ENCODE results near the gene ZEB1.

Gene ZEB1

DNA sequence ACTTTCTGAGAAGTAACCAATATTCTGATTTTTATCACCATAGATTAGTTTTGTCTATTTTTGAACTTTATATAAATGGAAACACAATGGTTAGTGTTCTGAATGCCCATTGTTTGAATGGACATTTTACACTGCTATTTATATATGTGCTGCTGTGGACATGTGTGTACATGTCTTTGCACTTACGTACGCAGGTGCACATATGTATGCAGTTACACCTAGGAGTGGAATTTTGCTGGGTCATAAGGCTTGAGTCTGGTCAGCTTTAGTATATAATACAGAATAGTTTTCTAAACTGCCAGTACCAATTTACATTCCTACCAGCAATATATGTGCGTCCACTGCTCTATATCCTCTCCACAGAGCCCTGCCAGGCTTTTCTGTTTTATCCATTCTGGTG lies 24.5 kb upstream of the ZEB1 start:
- no peak overlapping the region for H3K9ac ChIP-seq (ENCODE audit: low read length)
- no peaks in the 10 kb centered on the region for H3K36me3 ChIP-seq (ENCODE audit: control insufficient read depth, insufficient read depth, low read length, severe bottlenecking)
- no peaks in the 10 kb centered on the region for H3K4me1 ChIP-seq (ENCODE audit: control insufficient read depth, insufficient read depth, low read length)
- peaks cover 4% of the 10 kb centered on the region for H3K9me3 ChIP-seq (ENCODE audit: control insufficient read depth, low read length)
- no peaks in the 10 kb centered on the region for H3K27me3 ChIP-seq (replicated peaks; ENCODE audit: control insufficient read depth, insufficient read depth, low read length)
- DNase-seq (ENCODE audit: low read depth), result no peak
- H3K4me3 ChIP-seq (ENCODE audit: low read length), result no peak overlapping the region

DNA sequence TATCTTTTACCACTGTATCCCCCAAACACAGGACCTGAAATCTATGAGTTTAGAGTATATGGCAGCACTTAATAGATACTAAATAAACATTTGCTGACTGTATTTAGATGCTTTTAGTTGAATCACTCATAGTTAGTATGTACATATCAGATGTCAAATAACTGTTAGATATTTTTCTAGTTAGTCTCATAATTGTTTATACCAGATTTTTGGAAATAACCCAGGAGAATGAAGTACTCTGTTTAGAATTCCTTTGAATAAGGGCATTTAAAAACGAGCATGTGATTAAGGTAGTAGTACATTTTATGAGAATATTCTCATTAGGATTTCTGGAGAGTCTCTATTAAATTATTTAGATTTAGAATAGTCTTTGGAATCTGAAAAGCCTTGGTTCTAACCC lies 22.3 kb upstream of the ZEB1 start:
- no peaks in the 10 kb centered on the region for H3K36me3 ChIP-seq (ENCODE audit: control insufficient read depth, insufficient read depth, low read length, severe bottlenecking)
- DNase-seq (ENCODE audit: low read depth), result no peak
- no peak overlapping the region for H3K4me3 ChIP-seq (ENCODE audit: low read length)
- H3K27me3 ChIP-seq (replicated peaks; ENCODE audit: control insufficient read depth, insufficient read depth, low read length), result no peaks in the 10 kb centered on the region
- peaks cover 4% of the 10 kb centered on the region for H3K9me3 ChIP-seq (ENCODE audit: control insufficient read depth, low read length)
- H3K4me1 ChIP-seq (ENCODE audit: control insufficient read depth, insufficient read depth, low read length), result no peaks in the 10 kb centered on the region
- no peak overlapping the region for H3K9ac ChIP-seq (ENCODE audit: low read length)

- no peak overlapping the region for H3K4me3 ChIP-seq (ENCODE audit: low read length)
- no peaks in the 10 kb centered on the region for H3K27me3 ChIP-seq (replicated peaks; ENCODE audit: control insufficient read depth, insufficient read depth, low read length)
- no peak for DNase-seq (ENCODE audit: low read depth)
These were observed 19.9 kb upstream of the ZEB1 start for GRCh38 chr10:31299119-31299518.

DNA sequence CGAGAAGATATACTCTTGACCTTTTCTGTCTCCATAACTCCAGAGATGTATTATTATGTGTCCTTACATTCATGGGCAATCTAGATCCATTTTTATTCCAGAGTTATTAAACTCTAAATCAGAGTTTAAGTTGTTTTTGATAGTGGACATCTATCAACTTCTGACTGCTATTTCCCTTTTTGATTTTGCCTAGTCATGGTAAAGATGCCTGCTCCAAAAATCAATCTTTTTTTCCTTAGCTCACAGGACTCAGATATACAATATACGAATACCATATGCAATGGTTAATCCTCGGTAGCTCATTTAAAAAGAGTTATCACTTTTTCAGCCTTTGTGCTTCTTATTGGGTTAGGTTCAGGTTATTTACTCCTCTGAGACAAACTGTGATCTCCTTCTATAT lies 15.8 kb upstream of the ZEB1 start:
- Histone ChIP-seq H3K9me3 (ENCODE audit: control insufficient read depth, low read length) (no peaks in the 10 kb centered on the region), H3K27me3 (replicated peaks; ENCODE audit: control insufficient read depth, insufficient read depth, low read length) (no peaks in the 10 kb centered on the region), H3K9ac (ENCODE audit: low read length) (no peak overlapping the region), H3K36me3 (ENCODE audit: control insufficient read depth, insufficient read depth, low read length, severe bottlenecking) (peaks cover 3% of the 10 kb centered on the region), H3K4me1 (ENCODE audit: control insufficient read depth, insufficient read depth, low read length) (peaks cover 17% of the 10 kb centered on the region), H3K4me3 (ENCODE audit: low read length) (no peak overlapping the region)
- no peak for DNase-seq (ENCODE audit: low read depth)

More at GRCh38 chr10:31299119-31299518, 19.9 kb upstream of the ZEB1 start:
- Histone ChIP-seq H3K9ac (ENCODE audit: low read length) (no peak overlapping the region), H3K4me1 (ENCODE audit: control insufficient read depth, insufficient read depth, low read length) (peaks cover 8% of the 10 kb centered on the region), H3K9me3 (ENCODE audit: control insufficient read depth, low read length) (peaks cover 4% of the 10 kb centered on the region), H3K36me3 (ENCODE audit: control insufficient read depth, insufficient read depth, low read length, severe bottlenecking) (no peaks in the 10 kb centered on the region)

DNA sequence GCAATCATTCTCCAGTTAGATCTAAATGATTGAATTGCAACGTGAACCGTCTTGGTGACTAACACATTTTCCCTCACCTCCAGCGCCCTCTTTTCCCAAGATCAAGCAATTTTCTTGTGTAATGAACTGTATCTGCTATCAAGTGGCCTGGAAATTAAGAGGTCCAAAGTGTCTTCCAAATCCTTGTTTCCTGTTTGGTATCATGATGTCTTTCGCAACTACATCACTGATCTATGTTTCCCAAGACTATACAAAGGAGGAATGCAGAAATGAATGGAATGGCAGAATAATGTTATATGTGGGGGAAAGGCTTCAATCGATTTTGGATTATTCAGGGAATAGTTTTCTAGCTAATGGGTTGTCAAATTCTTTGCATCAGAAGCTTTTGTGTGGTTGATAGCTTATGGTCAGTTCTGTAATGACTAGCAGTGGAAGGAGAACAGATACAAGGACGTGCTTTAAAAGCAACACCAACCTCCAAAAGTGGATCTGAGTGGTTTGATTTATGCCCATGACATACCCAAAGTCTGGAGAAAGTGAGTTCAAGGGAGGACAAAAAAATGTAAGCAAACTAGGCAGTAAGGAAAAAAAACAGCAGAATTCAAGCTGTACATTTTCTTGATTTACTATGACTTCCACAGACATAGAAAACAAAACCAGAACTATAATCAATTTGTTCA lies 14.6 kb upstream of the ZEB1 start:
- Histone ChIP-seq H3K9ac (ENCODE audit: low read length) (peak overlapping the region; percentile 24), H3K9me3 (ENCODE audit: control insufficient read depth, low read length) (no peaks in the 10 kb centered on the region), H3K4me3 (ENCODE audit: low read length) (peak overlapping the region; percentile 11), H3K4me1 (ENCODE audit: control insufficient read depth, insufficient read depth, low read length) (peaks cover 17% of the 10 kb centered on the region), H3K27me3 (replicated peaks; ENCODE audit: control insufficient read depth, insufficient read depth, low read length) (no peaks in the 10 kb centered on the region), H3K36me3 (ENCODE audit: control insufficient read depth, insufficient read depth, low read length, severe bottlenecking) (peaks cover 3% of the 10 kb centered on the region)
- DNase-seq (ENCODE audit: low read depth), result peak; percentile 48

GRCh38 chr10:31313396-31313795 lies 5.6 kb upstream of the ZEB1 start:
- H3K4me1 ChIP-seq (ENCODE audit: control insufficient read depth, insufficient read depth, low read length), result peaks cover 29% of the 10 kb centered on the region
- no peak overlapping the region for H3K4me3 ChIP-seq (ENCODE audit: low read length)
- no peaks in the 10 kb centered on the region for H3K27me3 ChIP-seq (replicated peaks; ENCODE audit: control insufficient read depth, insufficient read depth, low read length)
- H3K36me3 ChIP-seq (ENCODE audit: control insufficient read depth, insufficient read depth, low read length, severe bottlenecking), result no peaks in the 10 kb centered on the region
- no peak overlapping the region for H3K9ac ChIP-seq (ENCODE audit: low read length)
- no peaks in the 10 kb centered on the region for H3K9me3 ChIP-seq (ENCODE audit: control insufficient read depth, low read length)
- no peak for DNase-seq (ENCODE audit: low read depth)

GRCh38 chr10:31314256-31315150 lies 4.5 kb upstream of the ZEB1 start:
- Histone ChIP-seq H3K36me3 (ENCODE audit: control insufficient read depth, insufficient read depth, low read length, severe bottlenecking) (no peaks in the 10 kb centered on the region), H3K4me3 (ENCODE audit: low read length) (no peak overlapping the region), H3K4me1 (ENCODE audit: control insufficient read depth, insufficient read depth, low read length) (peaks cover 29% of the 10 kb centered on the region), H3K9ac (ENCODE audit: low read length) (peak overlapping the region; percentile 38), H3K27me3 (replicated peaks; ENCODE audit: control insufficient read depth, insufficient read depth, low read length) (no peaks in the 10 kb centered on the region), H3K9me3 (ENCODE audit: control insufficient read depth, low read length) (no peaks in the 10 kb centered on the region)
- no peak for DNase-seq (ENCODE audit: low read depth)

DNA sequence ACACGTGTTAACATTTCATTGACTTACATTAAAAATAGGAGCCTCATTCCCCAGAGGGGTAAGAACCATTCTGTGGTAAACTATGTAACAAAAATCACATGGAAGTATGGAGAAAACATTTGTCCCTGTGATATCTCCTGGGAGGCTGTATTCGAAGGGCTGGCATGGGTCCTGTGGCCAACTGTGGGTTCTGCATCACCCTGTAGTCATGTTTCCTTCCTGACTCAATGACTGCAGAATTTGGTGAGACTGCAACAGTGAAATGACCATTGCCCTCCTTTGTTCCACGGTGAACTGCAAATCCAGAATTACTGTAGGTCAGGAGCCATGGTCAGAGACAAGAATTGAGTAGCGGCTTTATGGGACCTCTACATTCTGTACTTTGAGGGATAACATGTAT lies 3.6 kb upstream of the ZEB1 start:
- Histone ChIP-seq H3K4me3 (ENCODE audit: low read length) (peak overlapping the region; percentile 20), H3K9ac (ENCODE audit: low read length) (peak overlapping the region; percentile 6), H3K4me1 (ENCODE audit: control insufficient read depth, insufficient read depth, low read length) (peaks cover 29% of the 10 kb centered on the region), H3K27me3 (replicated peaks; ENCODE audit: control insufficient read depth, insufficient read depth, low read length) (no peaks in the 10 kb centered on the region), H3K9me3 (ENCODE audit: control insufficient read depth, low read length) (no peaks in the 10 kb centered on the region), H3K36me3 (ENCODE audit: control insufficient read depth, insufficient read depth, low read length, severe bottlenecking) (no peaks in the 10 kb centered on the region)
- DNase-seq (ENCODE audit: low read depth), result peak; percentile 60

DNA sequence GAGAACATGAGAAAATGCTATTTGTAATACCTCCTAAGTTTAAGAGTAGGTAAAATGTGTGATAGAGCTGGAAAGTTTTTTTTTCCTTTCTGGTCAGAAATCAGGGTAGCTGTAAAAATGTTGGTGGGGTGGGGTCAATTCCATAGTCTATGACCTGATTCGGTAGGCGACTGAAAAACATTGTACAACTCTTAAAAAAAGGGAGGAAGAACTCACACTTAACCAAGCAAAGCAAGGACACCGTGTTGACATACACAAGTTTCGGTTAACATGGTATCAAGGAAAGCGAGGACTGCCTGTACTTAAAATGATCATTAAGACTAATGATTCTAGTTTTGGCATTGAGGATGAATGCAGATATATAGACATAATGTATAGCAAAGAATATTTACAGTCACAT lies 1.8 kb upstream of the ZEB1 start:
- no peak overlapping the region for H3K4me3 ChIP-seq (ENCODE audit: low read length)
- DNase-seq (ENCODE audit: low read depth), result no peak
- no peaks in the 10 kb centered on the region for H3K27me3 ChIP-seq (replicated peaks; ENCODE audit: control insufficient read depth, insufficient read depth, low read length)
- H3K4me1 ChIP-seq (ENCODE audit: control insufficient read depth, insufficient read depth, low read length), result peaks cover 39% of the 10 kb centered on the region
- H3K36me3 ChIP-seq (ENCODE audit: control insufficient read depth, insufficient read depth, low read length, severe bottlenecking), result no peaks in the 10 kb centered on the region
- peak overlapping the region; percentile 32 for H3K9ac ChIP-seq (ENCODE audit: low read length)
- no peaks in the 10 kb centered on the region for H3K9me3 ChIP-seq (ENCODE audit: control insufficient read depth, low read length)

- H3K9me3 ChIP-seq (ENCODE audit: control insufficient read depth, low read length), result no peaks in the 10 kb centered on the region
- no peak for DNase-seq (ENCODE audit: low read depth)
These were observed 1.2 kb upstream of the ZEB1 start for GRCh38 chr10:31317652-31318381.

DNA sequence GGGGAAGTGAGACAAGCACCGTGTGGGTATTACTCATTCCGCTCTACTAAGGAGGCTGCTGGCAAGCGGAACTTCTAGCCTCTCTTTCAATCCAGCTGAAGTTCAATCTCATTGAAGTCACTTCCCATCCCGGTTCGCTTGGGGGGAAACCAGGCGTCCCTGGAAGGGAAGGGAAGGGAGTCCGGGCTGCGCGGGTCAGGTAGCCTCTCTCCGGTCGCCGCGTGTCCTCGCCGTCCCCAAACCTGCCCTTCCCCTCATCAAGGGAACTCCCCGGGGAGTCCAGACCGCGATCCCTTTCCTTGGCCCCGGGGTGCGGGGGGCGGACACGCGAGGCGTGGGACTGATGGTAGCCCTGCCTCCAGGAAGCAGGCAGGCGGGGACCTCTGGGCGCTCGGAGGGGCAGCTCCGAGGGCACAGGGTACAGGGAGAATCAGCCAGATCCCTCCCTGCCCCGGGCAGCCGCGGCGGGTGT lies 598 bp upstream of the ZEB1 start:
- H3K9ac ChIP-seq (ENCODE audit: low read length), result peak overlapping the region; percentile 93
- H3K4me3 ChIP-seq (ENCODE audit: low read length), result peak overlapping the region; percentile 90
- peak; percentile 79 for DNase-seq (ENCODE audit: low read depth)
- no peaks in the 10 kb centered on the region for H3K27me3 ChIP-seq (replicated peaks; ENCODE audit: control insufficient read depth, insufficient read depth, low read length)
- peaks cover 41% of the 10 kb centered on the region for H3K4me1 ChIP-seq (ENCODE audit: control insufficient read depth, insufficient read depth, low read length)
- no peaks in the 10 kb centered on the region for H3K9me3 ChIP-seq (ENCODE audit: control insufficient read depth, low read length)
- no peaks in the 10 kb centered on the region for H3K36me3 ChIP-seq (ENCODE audit: control insufficient read depth, insufficient read depth, low read length, severe bottlenecking)

More at GRCh38 chr10:31317652-31318381, 1.2 kb upstream of the ZEB1 start:
- no peaks in the 10 kb centered on the region for H3K36me3 ChIP-seq (ENCODE audit: control insufficient read depth, insufficient read depth, low read length, severe bottlenecking)
- peak overlapping the region; percentile 93 for H3K9ac ChIP-seq (ENCODE audit: low read length)
- H3K4me1 ChIP-seq (ENCODE audit: control insufficient read depth, insufficient read depth, low read length), result peaks cover 44% of the 10 kb centered on the region
- peak overlapping the region; percentile 90 for H3K4me3 ChIP-seq (ENCODE audit: low read length)
- no peaks in the 10 kb centered on the region for H3K27me3 ChIP-seq (replicated peaks; ENCODE audit: control insufficient read depth, insufficient read depth, low read length)

Data from adipocyte (in vitro differentiated cells).